Panc1 (cell line): ENCODE results near the gene PRC1. TPM values are rescaled to one million over a fixed set of nuclear protein-coding genes. Genes with fewer than 3 reads are reported as not detected.

ENCODE experiments used
- ATAC-seq: fragments of 200-7000 bp; cut with Tn5 transposase; 2 replicates; pipeline ENCODE4 v1.9.1; 2020; ENCODE audit warnings: mild to moderate bottlenecking, moderate library complexity
- BruUV-seq: library from RNA; stranded (reverse); fragments of 400-500 nt; replicated peaks from 2 replicates; lab custom pipeline; 2021; lab: Mats Ljungman, UMichigan
- CTCF ChIA-PET: fragments of 300-600 bp; sonication (Branson Sonifier 250); formaldehyde crosslinking; loops from one replicate; lab custom pipeline; 2022; ENCODE audit warnings: antibody characterized with exemption; lab: Charles Lee
- POLR2A ChIA-PET: fragments of 300-600 bp; sonication (Branson Sonifier 250); formaldehyde crosslinking; loops from one replicate; lab custom pipeline; 2022; ENCODE audit warnings: antibody characterized with exemption; lab: Charles Lee
- DNase-seq: peaks from one replicate; pipeline ENCODE4 v3.0.0-alpha.2; 2010; ENCODE audit warnings: low read depth, low spot score
- H3K27ac ChIP-seq: 2 replicates; pipeline ENCODE4 v1.5.1; 2011; ENCODE audit warnings: mild to moderate bottlenecking, low read length, inconsistent platforms
- H3K27me3 ChIP-seq: fragments of 200-500 bp; sonication (Bioruptor generic); 2 replicates; pipeline ENCODE4 v1.6.0; 2014; ENCODE audit warnings: low read length, inconsistent platforms; ENCODE audit not compliant: control insufficient read depth, insufficient read depth
- H3K36me3 ChIP-seq: fragments of 200-500 bp; sonication (Bioruptor generic); 2 replicates; pipeline ENCODE4 v1.5.1; 2014; ENCODE audit warnings: inconsistent platforms, mild to moderate bottlenecking, low read length, moderate library complexity; ENCODE audit not compliant: control insufficient read depth, insufficient read depth
- H3K4me1 ChIP-seq: 2 replicates; pipeline ENCODE4 v1.5.1; 2011; ENCODE audit warnings: inconsistent platforms, mild to moderate bottlenecking, low read length, moderate library complexity; ENCODE audit not compliant: control insufficient read depth, insufficient read depth
- H3K4me3 ChIP-seq, 2 experiments: 2 replicates each; pipeline ENCODE4 v1.5.1; 2011 to 2012; ENCODE audit warnings: low read depth in 2 of 2, low read length in 2 of 2, mild to moderate bottlenecking in 2 of 2, inconsistent platforms in 1 of 2, moderate library complexity in 1 of 2
- H3K9me3 ChIP-seq: fragments of 200-500 bp; sonication (Bioruptor generic); 2 replicates; pipeline ENCODE4 v1.5.1; 2014; ENCODE audit warnings: low read depth, mild to moderate bottlenecking, inconsistent platforms, low read length, moderate library complexity; ENCODE audit not compliant: control insufficient read depth, insufficient read depth
- POLR2AphosphoS5 ChIP-seq: IDR thresholded peaks from 2 replicates; pipeline ENCODE4 v1.6.1; 2012; ENCODE audit warnings: mild to moderate bottlenecking, low read depth, low read length, moderate library complexity
- REST ChIP-seq, 2 experiments: IDR thresholded peaks; 2 replicates each; pipeline ENCODE4 v1.6.1; 2011 to 2012; ENCODE audit warnings: low read depth in 2 of 2, control low read depth in 1 of 2, low read length in 1 of 2, mild to moderate bottlenecking in 1 of 2, moderate library complexity in 1 of 2; ENCODE audit not compliant: insufficient read depth in 1 of 2
- SIN3A ChIP-seq: IDR thresholded peaks from 2 replicates; pipeline ENCODE4 v1.6.1; 2012; ENCODE audit warnings: low read depth, mild to moderate bottlenecking, low read length, moderate library complexity, borderline replicate concordance; ENCODE audit not compliant: insufficient read depth
- TCF7L2 ChIP-seq: IDR thresholded peaks from 2 replicates; pipeline ENCODE4 v1.6.1; 2011; ENCODE audit warnings: mild to moderate bottlenecking, low read depth, low read length, inconsistent platforms
- in situ Hi-C: cut with HindIII; loops from 2 replicates; pipeline ENCODE4 v1.10.0; 2016; ENCODE audit warnings: low sequenced_read_pairs, low pct_unique_long_range_greater_than_20kb
- intact Hi-C: fragments of 100-400 bp; cut with micrococcal nuclease; formaldehyde crosslinking; loops from one replicate; pipeline ENCODE4 v1.10.0; 2022; ENCODE audit not compliant: unreplicated experiment
- total RNA-seq: library from RNA; stranded (reverse); gene quantifications from one replicate; pipeline ENCODE4 v1.2.1, GENCODE V29; 2021; ENCODE audit not compliant: unreplicated experiment
- TF ChIP-seq, protein P1 (sequence below): fragments of 450-650 bp; IDR thresholded peaks from 2 replicates; pipeline ENCODE4 v1.5.1; 2017; ENCODE audit warnings: mild to moderate bottlenecking

PRC1 gene
- total RNA-seq, 1 experiment from 2014 or later, result 228 TPM

DNA sequence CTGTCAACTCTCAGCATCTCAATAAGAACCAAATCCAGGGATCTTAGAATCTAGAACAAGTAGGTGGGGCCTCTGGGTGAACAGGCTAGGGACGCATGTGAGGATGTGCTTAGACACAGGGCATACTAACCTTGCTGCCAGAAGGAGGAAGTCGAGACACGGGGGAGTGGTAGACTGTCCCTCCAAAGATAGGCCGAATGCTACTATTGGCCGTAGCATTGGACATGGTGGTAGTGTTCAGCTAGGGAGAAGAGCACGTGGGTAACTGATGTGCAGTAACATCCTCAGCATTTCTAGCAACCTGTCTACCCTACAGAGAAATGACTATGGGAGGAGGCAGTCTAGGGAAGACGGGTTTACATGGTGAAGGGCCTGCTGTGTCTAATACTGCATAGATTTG is 24.1 kb downstream of the PRC1 start:
- POLR2A ChIA-PET, result no interaction called here
- H3K27me3 ChIP-seq, result no peaks in the 10 kb centered on the region
- H3K4me1 ChIP-seq, result no peaks in the 10 kb centered on the region
- peaks cover 46% of the 10 kb centered on the region for H3K36me3 ChIP-seq
- H3K4me3 ChIP-seq, result no peak overlapping the region
- no peaks in the 10 kb centered on the region for H3K9me3 ChIP-seq
- no peak for TF ChIP-seq SIN3A
- TF ChIP-seq, protein P1, sequence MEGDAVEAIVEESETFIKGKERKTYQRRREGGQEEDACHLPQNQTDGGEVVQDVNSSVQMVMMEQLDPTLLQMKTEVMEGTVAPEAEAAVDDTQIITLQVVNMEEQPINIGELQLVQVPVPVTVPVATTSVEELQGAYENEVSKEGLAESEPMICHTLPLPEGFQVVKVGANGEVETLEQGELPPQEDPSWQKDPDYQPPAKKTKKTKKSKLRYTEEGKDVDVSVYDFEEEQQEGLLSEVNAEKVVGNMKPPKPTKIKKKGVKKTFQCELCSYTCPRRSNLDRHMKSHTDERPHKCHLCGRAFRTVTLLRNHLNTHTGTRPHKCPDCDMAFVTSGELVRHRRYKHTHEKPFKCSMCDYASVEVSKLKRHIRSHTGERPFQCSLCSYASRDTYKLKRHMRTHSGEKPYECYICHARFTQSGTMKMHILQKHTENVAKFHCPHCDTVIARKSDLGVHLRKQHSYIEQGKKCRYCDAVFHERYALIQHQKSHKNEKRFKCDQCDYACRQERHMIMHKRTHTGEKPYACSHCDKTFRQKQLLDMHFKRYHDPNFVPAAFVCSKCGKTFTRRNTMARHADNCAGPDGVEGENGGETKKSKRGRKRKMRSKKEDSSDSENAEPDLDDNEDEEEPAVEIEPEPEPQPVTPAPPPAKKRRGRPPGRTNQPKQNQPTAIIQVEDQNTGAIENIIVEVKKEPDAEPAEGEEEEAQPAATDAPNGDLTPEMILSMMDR, result no peak
- no peak for TF ChIP-seq TCF7L2
- no peak for TF ChIP-seq POLR2AphosphoS5
- TF ChIP-seq REST (IDR thresholded peaks at IDR 0.05; ENCODE audit: insufficient read depth in 1 of 2, low read depth in 2 of 2, low read length in 1 of 2), result no peak
- in situ Hi-C loops (no loop called here), intact Hi-C loops (no loop called here)
- no TSS peak for BruUV-seq
- ATAC-seq (no peak), DNase-seq (no peak)
- H3K27ac ChIP-seq, result no peak overlapping the region
- CTCF ChIA-PET, result interaction anchor here (0.7 kb wide), 1 partner anchor 62 kb away, joined by 3 read pairs; no protein-coding TSS in a partner anchor

- BruUV-seq, result no TSS peak
- CTCF ChIA-PET, result no interaction called here
- intact Hi-C loops, result no loop called here
- Histone ChIP-seq H3K4me1 (no peaks in the 10 kb centered on the region), H3K27ac (0 out of 2 replicates have a peak overlapping the region, but pooled peaks have one; percentile 23), H3K4me3 (no peak overlapping the region), H3K36me3 (peaks cover 50% of the 10 kb centered on the region), H3K9me3 (no peaks in the 10 kb centered on the region), H3K27me3 (no peaks in the 10 kb centered on the region)
- POLR2A ChIA-PET, result no interaction called here
- DNase-seq, result no peak
- TF ChIP-seq TCF7L2, result no peak
- TF ChIP-seq REST (IDR thresholded peaks at IDR 0.05; ENCODE audit: insufficient read depth in 1 of 2, low read depth in 2 of 2, low read length in 1 of 2), result no peak
- TF ChIP-seq SIN3A, result no peak
- TF ChIP-seq, protein P1, result no peak
- no peak for TF ChIP-seq POLR2AphosphoS5
- in situ Hi-C loops, result no loop called here
- ATAC-seq, result no peak
These were observed 25.9 kb downstream of the PRC1 start for GRCh38 chr15:90968434-90968833.
